Naive thymus-derived CD8-positive, alpha-beta T cell (primary cell): ENCODE results near the gene AKT3. TPM values are rescaled to one million over a fixed set of nuclear protein-coding genes. Genes with fewer than 3 reads are reported as not detected.
"Not testable (repeated sequence)": the region's sequence is repeated elsewhere in the genome, so short reads cannot be mapped to it uniquely, and the experiment has no call there.

Experiments used
- ATAC-seq, 2 donors: fragments of 150-1000 bp; cut with Tn5 transposase in 1 of 2; sonication (Bioruptor Pico), chemical (Tn5 transposase) in 1 of 2; 1 replicate in 1 of 2; 2 replicates in 1 of 2; pipeline ENCODE4 v1.10.0; 2021; ENCODE audit warnings: mild to moderate bottlenecking in 2 of 2, moderate library complexity in 2 of 2
- POLR2A ChIA-PET: fragments of 350-600 bp; sonication (Branson Sonifier 250); formaldehyde crosslinking; loops from one replicate; lab custom pipeline; 2021; ENCODE audit warnings: antibody characterized with exemption; lab: Charles Lee
- DNase-seq, 10 donors: peaks; one replicate each; pipeline versions ENCODE4 v3.0.0 to v3.0.0-alpha.2; 2020 to 2022
- H3K27ac Mint-ChIP-seq, 10 donors: one replicate each; pipeline ENCODE4 v1.8.0; 2020 to 2022; ENCODE audit warnings: mild to moderate bottlenecking in 10 of 10, mixed read lengths in 10 of 10, moderate library complexity in 4 of 10, inconsistent platforms in 1 of 10
- H3K27me3 Mint-ChIP-seq, 5 donors: one replicate each; pipeline ENCODE4 v1.8.0; 2021 to 2022; ENCODE audit warnings: mixed read lengths in 5 of 5
- H3K36me3 Mint-ChIP-seq, 3 donors: one replicate each; pipeline ENCODE4 v1.8.0; 2020 to 2022; ENCODE audit warnings: mixed read lengths in 3 of 3, mild to moderate bottlenecking in 2 of 3, inconsistent platforms in 1 of 3
- H3K4me1 Mint-ChIP-seq, 4 donors: one replicate each; pipeline ENCODE4 v1.8.0; 2021 to 2022; ENCODE audit warnings: mixed read lengths in 4 of 4
- H3K4me3 Mint-ChIP-seq, 10 donors: one replicate each; pipeline ENCODE4 v1.8.0; 2020 to 2022; ENCODE audit warnings: mild to moderate bottlenecking in 10 of 10, mixed read lengths in 10 of 10, moderate library complexity in 6 of 10, inconsistent platforms in 1 of 10
- H3K9me3 Mint-ChIP-seq, 9 donors: one replicate each; pipeline ENCODE4 v1.8.0; 2020 to 2022; ENCODE audit warnings: mixed read lengths in 9 of 9, mild to moderate bottlenecking in 3 of 9, inconsistent platforms in 1 of 9, moderate library complexity in 1 of 9
- polyA plus RNA-seq, 3 donors: library from polyadenylated mRNA; unstranded; fragments of 300-500 nt; fragmentation: Illumina TruSeq; gene quantifications; one replicate each; pipeline ENCODE4 v1.2.3, GENCODE V29; 2021
- total RNA-seq, 8 experiments: library from RNA in 2 of 8; stranded (reverse) in 2 of 8; gene quantifications; one replicate each; pipeline ENCODE4 v1.2.3 and lab custom pipeline; 2021 to 2026

The AKT3 gene
- total and polyA plus RNA-seq, 5 experiments from 2014 or later = 1.7 to 86.5 (median 4.6) TPM

- Mint-ChIP-seq H3K9me3 (peaks cover 0 to 18% (median 12%) of the 10 kb centered on the region in 9 donors), H3K27me3 (no peaks in the 10 kb centered on the region), H3K27ac (peak overlapping the region in 9 of 10 donors; percentile 25 to 93 (median 83)), H3K4me1 (peaks cover 8 to 52% (median 28%) of the 10 kb centered on the region in 4 donors), H3K4me3 (peak overlapping the region; percentile 9 to 60 (median 36)), H3K36me3 (peaks cover 17 to 32% (median 21%) of the 10 kb centered on the region in 3 donors)
- POLR2A ChIA-PET = interaction anchor here (0.6 to 1.6 kb wide), 3 partner anchors 11 to 210 kb away, joined by 3 to 11 read pairs (median 4); partner anchors contain the start of gene AKT3
- ATAC-seq (peak; percentile 89 to 98), DNase-seq (peak in 3 of 10 donors; percentile 49 to 65 (median 55))
Observed at GRCh38 chr1:243837907-243838535, 12.0 kb downstream of the AKT3 start.

GRCh38 chr1:243834130-243834529 lies 15.9 kb downstream of the AKT3 start:
- H3K36me3 Mint-ChIP-seq = peaks cover 19 to 29% (median 22%) of the 10 kb centered on the region in 3 donors
- H3K4me1 Mint-ChIP-seq = peaks cover 9 to 46% (median 30%) of the 10 kb centered on the region in 4 donors
- H3K9me3 Mint-ChIP-seq = peaks cover 0 to 18% (median 12%) of the 10 kb centered on the region in 9 donors
- DNase-seq (no peak), ATAC-seq (no peak)
- POLR2A ChIA-PET = no interaction called here
- H3K27me3 Mint-ChIP-seq = no peaks in the 10 kb centered on the region
- no peak overlapping the region for H3K4me3 Mint-ChIP-seq
- no peak overlapping the region for H3K27ac Mint-ChIP-seq

DNA sequence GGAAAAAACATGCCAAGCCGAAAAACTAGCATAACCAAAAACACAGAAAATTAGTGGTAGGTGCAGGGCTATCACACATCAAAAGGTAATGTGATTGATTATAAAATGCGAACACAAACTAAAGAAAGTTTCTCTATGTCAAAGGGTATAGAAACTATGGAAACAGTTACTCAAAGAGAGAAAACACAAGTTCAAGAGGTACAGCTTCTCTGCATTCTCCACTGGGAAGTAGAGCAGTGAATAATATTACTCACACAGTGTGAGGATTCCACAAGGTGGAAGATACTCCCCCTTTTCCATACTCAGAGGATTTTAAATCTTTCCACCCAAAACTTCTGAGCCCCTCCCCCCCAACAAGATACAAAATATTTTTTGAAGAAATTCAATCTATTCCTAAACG lies 18.6 kb downstream of the AKT3 start:
- POLR2A ChIA-PET = no interaction called here
- peaks cover 10 to 41% (median 31%) of the 10 kb centered on the region in 4 donors for H3K4me1 Mint-ChIP-seq
- no peak for DNase-seq
- H3K9me3 Mint-ChIP-seq = peaks cover 0 to 18% (median 10%) of the 10 kb centered on the region in 9 donors
- ATAC-seq = no peak
- peak overlapping the region in 1 of 10 donors; percentile 14 for H3K27ac Mint-ChIP-seq
- no peaks in the 10 kb centered on the region for H3K27me3 Mint-ChIP-seq
- H3K4me3 Mint-ChIP-seq = no peak overlapping the region
- peaks cover 18 to 29% (median 27%) of the 10 kb centered on the region in 3 donors for H3K36me3 Mint-ChIP-seq

- H3K27ac Mint-ChIP-seq = peak overlapping the region in 3 of 10 donors; percentile 3 to 61 (median 17)
- ATAC-seq = no peak
- POLR2A ChIA-PET = no interaction called here
- peak overlapping the region in 9 of 10 donors; percentile 13 to 75 (median 45) for H3K4me3 Mint-ChIP-seq
- peaks cover 3 to 21% (median 6%) of the 10 kb centered on the region in 9 donors for H3K9me3 Mint-ChIP-seq
- H3K36me3 Mint-ChIP-seq = peaks cover 10 to 37% (median 25%) of the 10 kb centered on the region in 3 donors
- H3K4me1 Mint-ChIP-seq = peaks cover 18 to 61% (median 49%) of the 10 kb centered on the region in 4 donors
- no peak for DNase-seq
- H3K27me3 Mint-ChIP-seq = no peaks in the 10 kb centered on the region
Observed at GRCh38 chr1:243827206-243827605, 22.8 kb downstream of the AKT3 start.

- Mint-ChIP-seq H3K9me3 (peaks cover 10 to 43% (median 28%) of the 10 kb centered on the region in 9 donors), H3K4me1 (peaks cover 15 to 61% (median 42%) of the 10 kb centered on the region in 4 donors), H3K36me3 (peaks cover 32 to 59% (median 43%) of the 10 kb centered on the region in 3 donors)
- H3K27me3 Mint-ChIP-seq, POLR2A ChIA-PET, DNase-seq, H3K4me3 Mint-ChIP-seq, ATAC-seq, H3K27ac Mint-ChIP-seq: not testable (repeated sequence)
Observed at GRCh38 chr1:243824907-243825306, 25.1 kb downstream of the AKT3 start.

- POLR2A ChIA-PET = no interaction called here
- DNase-seq = no peak
- Mint-ChIP-seq H3K27ac (peak overlapping the region in 1 of 10 donors; percentile 37), H3K27me3 (no peaks in the 10 kb centered on the region), H3K9me3 (peaks cover 10 to 43% (median 28%) of the 10 kb centered on the region in 9 donors), H3K4me3 (peak overlapping the region in 1 of 10 donors; percentile 45), H3K36me3 (peaks cover 36 to 71% (median 49%) of the 10 kb centered on the region in 3 donors), H3K4me1 (peaks cover 16 to 44% (median 27%) of the 10 kb centered on the region in 4 donors)
- no peak for ATAC-seq
Observed at GRCh38 chr1:243821177-243821680, 28.8 kb downstream of the AKT3 start.

- no peak overlapping the region for H3K4me3 Mint-ChIP-seq
- DNase-seq (no peak), ATAC-seq (no peak)
- H3K27me3 Mint-ChIP-seq = no peaks in the 10 kb centered on the region
- peaks cover 19 to 33% (median 26%) of the 10 kb centered on the region in 4 donors for H3K4me1 Mint-ChIP-seq
- peaks cover 46 to 75% (median 55%) of the 10 kb centered on the region in 3 donors for H3K36me3 Mint-ChIP-seq
- POLR2A ChIA-PET = no interaction called here
- no peak overlapping the region for H3K27ac Mint-ChIP-seq
- H3K9me3 Mint-ChIP-seq = peaks cover 16 to 58% (median 41%) of the 10 kb centered on the region in 9 donors
Observed at GRCh38 chr1:243819438-243819839, 30.6 kb downstream of the AKT3 start.

GRCh38 chr1:243818978-243819377 lies 31.1 kb downstream of the AKT3 start:
- Mint-ChIP-seq H3K27ac (no peak overlapping the region), H3K4me3 (no peak overlapping the region), H3K4me1 (peaks cover 18 to 28% (median 23%) of the 10 kb centered on the region in 4 donors), H3K36me3 (peaks cover 46 to 72% (median 56%) of the 10 kb centered on the region in 3 donors), H3K27me3 (no peaks in the 10 kb centered on the region), H3K9me3 (peaks cover 17 to 55% (median 43%) of the 10 kb centered on the region in 9 donors)
- no peak for DNase-seq
- no peak for ATAC-seq
- POLR2A ChIA-PET = no interaction called here

DNA sequence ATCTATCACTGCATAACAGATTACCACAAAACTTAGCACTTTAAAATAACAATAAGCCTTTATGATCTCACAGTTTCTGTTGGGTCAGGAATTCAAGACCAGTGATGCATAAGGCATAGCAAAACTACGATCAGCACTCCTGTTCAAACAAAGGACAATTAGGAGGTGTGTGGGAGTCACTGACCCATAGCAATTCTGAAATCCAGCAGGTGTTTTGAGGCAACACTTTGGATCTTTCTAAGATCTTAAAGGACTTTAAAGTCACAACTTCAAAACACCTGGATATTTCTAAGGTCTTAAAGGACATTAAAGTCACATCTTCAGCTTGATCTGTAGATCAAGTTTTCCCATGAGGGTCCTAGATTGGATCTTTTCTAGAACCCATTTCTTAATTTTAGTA lies 35.3 kb downstream of the AKT3 start:
- H3K4me3 Mint-ChIP-seq = peak overlapping the region in 1 of 10 donors; percentile 8
- no peaks in the 10 kb centered on the region for H3K27me3 Mint-ChIP-seq
- DNase-seq = no peak
- no peak for ATAC-seq
- H3K36me3 Mint-ChIP-seq = peaks cover 23 to 58% (median 39%) of the 10 kb centered on the region in 3 donors
- peaks cover 8 to 21% (median 15%) of the 10 kb centered on the region in 4 donors for H3K4me1 Mint-ChIP-seq
- POLR2A ChIA-PET = no interaction called here
- H3K9me3 Mint-ChIP-seq = peaks cover 0 to 36% (median 23%) of the 10 kb centered on the region in 9 donors
- no peak overlapping the region for H3K27ac Mint-ChIP-seq

GRCh38 chr1:243807346-243807745 lies 42.7 kb downstream of the AKT3 start:
- H3K27me3 Mint-ChIP-seq, POLR2A ChIA-PET, ATAC-seq: not testable (repeated sequence)
- H3K36me3 Mint-ChIP-seq = peaks cover 13 to 30% (median 18%) of the 10 kb centered on the region in 3 donors
- H3K4me1 Mint-ChIP-seq = peaks cover 42 to 75% (median 69%) of the 10 kb centered on the region in 4 donors
- peak overlapping the region; percentile 40 to 77 (median 62) for H3K4me3 Mint-ChIP-seq
- peaks cover 0 to 21% (median 12%) of the 10 kb centered on the region in 9 donors for H3K9me3 Mint-ChIP-seq
- H3K27ac Mint-ChIP-seq = peak overlapping the region; percentile 42 to 92 (median 82)
- peak in 8 of 10 donors; percentile 2 to 71 (median 34) for DNase-seq

- POLR2A ChIA-PET = interaction anchor here (0.5 kb wide), 1 partner anchor 194 kb away, joined by 3 read pairs; no protein-coding TSS in a partner anchor
- Mint-ChIP-seq H3K36me3 (peaks cover 13 to 25% (median 18%) of the 10 kb centered on the region in 3 donors), H3K27me3 (no peaks in the 10 kb centered on the region), H3K4me1 (peaks cover 44 to 83% (median 73%) of the 10 kb centered on the region in 4 donors), H3K9me3 (peaks cover 0 to 18% (median 11%) of the 10 kb centered on the region in 9 donors), H3K27ac (peak overlapping the region in 7 of 10 donors; percentile 16 to 89 (median 48)), H3K4me3 (peak overlapping the region in 2 of 10 donors; percentile 37 to 58)
- no peak for ATAC-seq
- peak in 1 of 10 donors; percentile 4 for DNase-seq
Observed at GRCh38 chr1:243806310-243806709, 43.7 kb downstream of the AKT3 start.

- no peaks in the 10 kb centered on the region for H3K9me3 Mint-ChIP-seq
- peaks cover 33 to 70% (median 58%) of the 10 kb centered on the region in 4 donors for H3K4me1 Mint-ChIP-seq
- no peaks in the 10 kb centered on the region for H3K27me3 Mint-ChIP-seq
- no peak overlapping the region for H3K27ac Mint-ChIP-seq
- H3K4me3 Mint-ChIP-seq = no peak overlapping the region
- ATAC-seq (no peak), DNase-seq (no peak)
- H3K36me3 Mint-ChIP-seq = peaks cover 9 to 14% (median 11%) of the 10 kb centered on the region in 3 donors
- POLR2A ChIA-PET = no interaction called here
Observed at GRCh38 chr1:243802736-243803135, 47.3 kb downstream of the AKT3 start.
